ENCODE measurements around the gene AKR1C1.
"Not testable (repeated sequence)": the region's sequence is repeated elsewhere in the genome, so short reads cannot be mapped to it uniquely, and the experiment has no call there.

DNA sequence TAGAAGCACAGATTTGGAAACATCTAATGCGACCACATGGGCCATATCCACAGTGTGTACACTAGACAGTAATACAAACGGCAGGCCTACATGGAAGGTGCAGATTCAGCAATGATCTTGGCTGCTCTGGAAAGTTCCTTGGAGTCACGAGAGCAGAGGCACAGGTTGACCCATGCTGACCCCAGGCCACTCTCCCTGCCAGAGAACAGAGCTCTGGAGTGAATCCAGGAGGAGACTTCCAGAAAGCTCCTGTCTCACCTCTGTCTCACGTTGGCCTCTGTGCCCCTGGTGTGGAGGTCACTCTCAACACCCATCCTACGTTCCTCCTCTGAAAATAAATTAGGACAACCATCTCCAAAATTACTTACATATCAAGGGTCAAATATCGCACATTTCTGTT lies 28.2 kb downstream of the AKR1C1 start:
- not testable (repeated sequence) for TF ChIP-seq CTCF, POLR2A, POLR2AphosphoS5 (IDR thresholded peaks at IDR 0.05)

Data from prostate gland (tissue), 2 donors.